ENCODE results near the gene SAP25.
A peak's percentile ranks its signal among the peaks of the same experiment; 100 is the strongest.
"Not testable (repeated sequence)": the region's sequence is repeated elsewhere in the genome, so short reads cannot be mapped to it uniquely, and the experiment has no call there.

SAP25 gene

GRCh38 chr7:100538654-100539435 is 34.9 kb downstream of the SAP25 start, which contains the start of gene AGFG2:
Gene AGFG2, plus strand, starts transcription at chr7:100539203. Its CDS starts 144 bp downstream, at chr7:100539347.
- DNase-seq (ENCODE audit: low spot score), result peak; percentile 100

- no peak for DNase-seq (ENCODE audit: low spot score)
Observed at GRCh38 chr7:100538348-100538653, 35.4 kb downstream of the SAP25 start.

GRCh38 chr7:100536695-100537094 is 37.0 kb downstream of the SAP25 start:
- DNase-seq (ENCODE audit: low spot score), result not testable (repeated sequence)

DNA sequence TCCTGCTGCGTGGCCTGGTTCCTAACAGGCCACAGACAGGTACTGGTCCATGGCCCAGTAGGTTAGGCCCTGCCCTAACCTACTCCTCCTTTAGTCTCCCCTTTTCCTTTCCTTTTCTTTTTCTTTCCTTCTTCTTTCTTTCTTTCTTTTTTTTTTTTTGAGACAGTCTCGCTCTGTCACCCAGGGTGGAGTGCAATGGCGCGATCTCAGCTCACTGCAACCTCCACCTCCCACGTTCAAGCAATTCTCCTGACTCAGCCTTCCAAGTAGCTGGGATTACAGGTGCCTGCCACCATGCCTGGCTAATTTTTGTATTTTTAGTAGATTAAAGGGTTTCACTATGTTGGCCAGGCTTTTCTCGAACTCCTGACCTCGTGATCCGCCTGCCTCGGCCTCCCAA is 37.7 kb downstream of the SAP25 start:
- DNase-seq (ENCODE audit: low spot score), result not testable (repeated sequence)

DNA sequence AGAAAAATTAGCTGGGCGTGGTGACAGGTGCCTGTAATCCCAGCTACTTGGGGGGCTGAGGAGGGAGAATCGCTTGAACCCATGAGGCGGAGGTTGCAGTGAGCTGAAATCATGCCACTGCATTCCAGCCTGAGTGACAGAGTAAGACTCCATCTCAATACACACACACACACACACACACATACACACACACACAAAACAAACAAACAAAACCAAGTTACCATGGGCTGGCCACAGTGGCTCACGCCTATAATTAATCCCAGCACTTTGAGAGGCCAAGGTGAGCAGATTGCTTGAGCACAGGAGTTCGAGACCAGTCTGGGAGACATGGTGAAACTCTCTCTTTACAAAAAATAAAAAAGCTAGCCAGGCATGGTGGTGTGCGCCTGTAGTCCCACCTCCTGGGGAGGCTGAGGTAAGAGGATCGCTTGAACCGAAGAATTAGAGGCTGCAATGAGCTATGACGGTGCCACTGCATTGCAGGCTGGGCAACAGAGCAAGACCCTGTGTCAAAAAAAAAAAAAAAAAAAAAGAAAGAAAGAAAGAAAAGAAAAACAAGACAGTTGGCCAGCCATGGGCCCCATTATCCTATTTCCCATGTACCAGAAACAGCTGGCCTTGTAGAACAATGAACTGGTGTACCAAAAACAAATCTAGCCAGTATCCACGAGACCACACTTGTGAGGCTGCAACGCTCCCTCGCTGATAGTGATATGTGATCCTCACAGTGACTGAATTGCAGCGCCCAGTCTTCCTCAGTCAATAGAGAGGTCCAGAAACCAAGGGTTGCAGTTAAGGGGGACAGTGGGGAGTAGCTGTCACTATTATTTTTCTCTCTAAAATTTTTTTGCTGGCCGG is 41.3 kb downstream of the SAP25 start:
- DNase-seq (ENCODE audit: low spot score), result no peak

GRCh38 chr7:100528108-100528866 is 45.4 kb downstream of the SAP25 start:
- not testable (repeated sequence) for DNase-seq (ENCODE audit: low spot score)

GRCh38 chr7:100523192-100523591 is 50.5 kb downstream of the SAP25 start:
- not testable (repeated sequence) for DNase-seq (ENCODE audit: low spot score)

Small RNAs within 50 kb of the gene (small RNA-seq; reads per million reads assigned to genes)
- 0 to 0.09 reads per million in 2 experiments for gene RN7SL416P
- gene SAP25, result 0 reads per million in 2 experiments

Data from SK-N-DZ (cell line).